Erythroblast (primary cell): ENCODE results near the gene SHB.

Experiments used
- GATA1 ChIP-seq: IDR thresholded peaks from 2 replicates; pipeline ENCODE4 v1.6.1; 2011; ENCODE audit warnings: low read depth, mild to moderate bottlenecking, control low read depth, low read length, moderate library complexity
- POLR2A ChIP-seq: IDR thresholded peaks from 2 replicates; pipeline ENCODE4 v1.6.1; 2011; ENCODE audit warnings: mild to moderate bottlenecking, low read length

GRCh38 chr9:37955781-37956422 lies 113.1 kb downstream of the SHB start:
- no peak for TF ChIP-seq GATA1
- no peak for TF ChIP-seq POLR2A
